MM.1S (cell line): Measurements from ENCODE around the gene YPEL2.

Experiments used
- DNase-seq: peaks from one replicate; pipeline ENCODE4 v3.0.0-alpha.2; 2015
- H2AFZ ChIP-seq: fragments of 300-600 bp; sonication (generic); 2 replicates; pipeline ENCODE4 v1.6.0; 2016; ENCODE audit warnings: antibody characterized with exemption, low read length
- H3F3A ChIP-seq: fragments of 300-600 bp; sonication (generic); 2 replicates; pipeline ENCODE4 v1.6.1; 2016; ENCODE audit warnings: mild to moderate bottlenecking, antibody characterized with exemption, low read length, moderate library complexity, mixed read lengths; ENCODE audit not compliant: insufficient read depth
- H3K27ac ChIP-seq: fragments of 300-600 bp; sonication (generic); 2 replicates; pipeline ENCODE4 v1.5.1; 2016; ENCODE audit warnings: mild to moderate bottlenecking, low read length
- H3K27me3 ChIP-seq: fragments of 300-600 bp; sonication (generic); replicated peaks from 2 replicates; pipeline ENCODE4 v1.6.0; 2016; ENCODE audit warnings: low read length; ENCODE audit not compliant: insufficient read depth
- H3K36me3 ChIP-seq: fragments of 300-600 bp; sonication (generic); replicated peaks from 2 replicates; pipeline ENCODE4 v1.6.1; 2016; ENCODE audit warnings: mild to moderate bottlenecking, low read length, mixed read lengths; ENCODE audit not compliant: insufficient read depth
- H3K4me1 ChIP-seq: fragments of 300-600 bp; sonication (generic); 2 replicates; pipeline ENCODE4 v1.6.1; 2016; ENCODE audit warnings: low read length, mixed read lengths
- H3K4me2 ChIP-seq: fragments of 300-600 bp; sonication (generic); 2 replicates; pipeline ENCODE4 v1.6.0; 2016; ENCODE audit warnings: low read depth, low read length
- H3K4me3 ChIP-seq: fragments of 300-600 bp; sonication (generic); 2 replicates; pipeline ENCODE4 v1.5.1; 2016; ENCODE audit warnings: low read length, mixed read lengths
- H3K79me2 ChIP-seq: fragments of 300-600 bp; sonication (generic); 2 replicates; pipeline ENCODE4 v1.6.1; 2016; ENCODE audit warnings: mixed run types, low read length, mixed read lengths
- H3K9ac ChIP-seq: fragments of 300-600 bp; sonication (generic); 2 replicates; pipeline ENCODE4 v1.6.1; 2016; ENCODE audit warnings: low read length, mixed read lengths
- H3K9me2 ChIP-seq: fragments of 300-600 bp; sonication (generic); replicated peaks from 2 replicates; pipeline ENCODE4 v1.6.1; 2016; ENCODE audit warnings: mild to moderate bottlenecking, low read length, mixed read lengths; ENCODE audit not compliant: insufficient read depth
- H3K9me3 ChIP-seq: fragments of 300-600 bp; sonication (generic); replicated peaks from 2 replicates; pipeline ENCODE4 v1.6.1; 2016; ENCODE audit warnings: mild to moderate bottlenecking, low read length, mixed read lengths; ENCODE audit not compliant: insufficient read depth
- H4K20me1 ChIP-seq: fragments of 300-600 bp; sonication (generic); 2 replicates; pipeline ENCODE4 v1.6.1; 2016; ENCODE audit warnings: mild to moderate bottlenecking, low read length, moderate library complexity, mixed read lengths; ENCODE audit not compliant: insufficient read depth
- EZH2 ChIP-seq: fragments of 300-600 bp; sonication (generic); optimal IDR thresholded peaks from 2 replicates; pipeline ENCODE3; 2017; ENCODE audit warnings: low read depth, mild to moderate bottlenecking, antibody characterized with exemption, low read length, mixed read lengths
- EZH2phosphoT487 ChIP-seq: fragments of 300-600 bp; sonication (generic); IDR thresholded peaks from 2 replicates; pipeline ENCODE4 v1.6.1; 2018; ENCODE audit warnings: antibody characterized with exemption, low read length
- TF ChIP-seq, protein P1 (sequence below): fragments of 300-600 bp; sonication (generic); IDR thresholded peaks from 2 replicates; pipeline ENCODE4 v1.5.1; 2016; ENCODE audit warnings: antibody characterized with exemption, low read length, mixed read lengths

Gene YPEL2

DNA sequence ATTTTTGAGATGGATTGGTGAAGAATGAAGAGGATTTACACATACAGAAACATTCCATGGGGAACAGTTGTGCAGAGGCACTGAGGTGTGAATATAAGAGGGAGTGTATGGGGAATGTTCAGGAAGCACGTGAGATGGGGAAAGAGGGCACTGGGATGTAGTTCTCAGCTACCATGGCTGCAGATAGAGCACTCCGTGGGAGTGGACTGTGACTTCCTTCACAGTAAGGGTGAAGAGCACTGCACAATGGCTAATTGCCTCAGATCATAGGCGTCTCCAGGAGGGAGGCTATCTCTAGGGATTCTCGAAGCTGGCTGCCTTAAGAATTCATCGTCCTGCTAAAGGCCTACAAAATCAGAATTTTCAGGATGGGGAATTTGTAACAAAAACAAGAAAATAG, 7.0 kb downstream of the YPEL2 start:
- H3F3A ChIP-seq = no peaks in the 10 kb centered on the region
- H3K27me3 ChIP-seq = no peaks in the 10 kb centered on the region
- H3K79me2 ChIP-seq = peaks cover 14% of the 10 kb centered on the region; the same call in 1 of the 2 replicates
- no peak overlapping the region for H3K9ac ChIP-seq
- H3K9me2 ChIP-seq = no peaks in the 10 kb centered on the region
- H3K4me3 ChIP-seq = no peak overlapping the region
- H3K4me2 ChIP-seq = no peak overlapping the region
- no peaks in the 10 kb centered on the region for H4K20me1 ChIP-seq
- DNase-seq = no peak
- no peak overlapping the region for H2AFZ ChIP-seq
- H3K36me3 ChIP-seq = no peaks in the 10 kb centered on the region
- H3K4me1 ChIP-seq = 0 out of 2 replicates have a peak, but pooled peaks cover 3% of the 10 kb centered on the region
- no peaks in the 10 kb centered on the region for H3K9me3 ChIP-seq
- no peak overlapping the region for H3K27ac ChIP-seq
- TF ChIP-seq EZH2phosphoT487 = no peak
- TF ChIP-seq, protein P1, sequence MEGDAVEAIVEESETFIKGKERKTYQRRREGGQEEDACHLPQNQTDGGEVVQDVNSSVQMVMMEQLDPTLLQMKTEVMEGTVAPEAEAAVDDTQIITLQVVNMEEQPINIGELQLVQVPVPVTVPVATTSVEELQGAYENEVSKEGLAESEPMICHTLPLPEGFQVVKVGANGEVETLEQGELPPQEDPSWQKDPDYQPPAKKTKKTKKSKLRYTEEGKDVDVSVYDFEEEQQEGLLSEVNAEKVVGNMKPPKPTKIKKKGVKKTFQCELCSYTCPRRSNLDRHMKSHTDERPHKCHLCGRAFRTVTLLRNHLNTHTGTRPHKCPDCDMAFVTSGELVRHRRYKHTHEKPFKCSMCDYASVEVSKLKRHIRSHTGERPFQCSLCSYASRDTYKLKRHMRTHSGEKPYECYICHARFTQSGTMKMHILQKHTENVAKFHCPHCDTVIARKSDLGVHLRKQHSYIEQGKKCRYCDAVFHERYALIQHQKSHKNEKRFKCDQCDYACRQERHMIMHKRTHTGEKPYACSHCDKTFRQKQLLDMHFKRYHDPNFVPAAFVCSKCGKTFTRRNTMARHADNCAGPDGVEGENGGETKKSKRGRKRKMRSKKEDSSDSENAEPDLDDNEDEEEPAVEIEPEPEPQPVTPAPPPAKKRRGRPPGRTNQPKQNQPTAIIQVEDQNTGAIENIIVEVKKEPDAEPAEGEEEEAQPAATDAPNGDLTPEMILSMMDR = no peak
- TF ChIP-seq EZH2 = no peak

DNA sequence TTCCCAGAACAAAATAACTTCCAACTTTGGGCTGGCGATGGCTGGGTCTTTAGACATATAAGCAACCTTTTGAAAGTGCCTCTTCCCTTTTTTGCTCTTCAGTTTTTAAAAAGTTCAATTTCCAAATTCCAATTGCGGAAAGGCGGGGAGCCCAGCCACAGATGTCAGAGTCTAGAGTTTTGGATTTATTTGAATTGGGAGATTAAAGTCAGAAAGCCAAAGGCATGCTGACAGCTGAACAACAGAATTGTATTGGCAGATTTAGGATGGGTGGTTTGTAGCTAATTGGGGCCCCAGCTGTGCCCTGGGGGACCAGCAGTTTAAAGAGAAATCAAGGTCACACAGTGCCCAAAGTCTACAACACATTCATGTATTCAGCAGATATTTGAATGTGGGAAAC, 10.5 kb downstream of the YPEL2 start:
- TF ChIP-seq EZH2phosphoT487 = no peak
- no peak for TF ChIP-seq EZH2
- TF ChIP-seq, protein P1 = no peak
- Histone ChIP-seq H3K4me1 (0 out of 2 replicates have a peak, but pooled peaks cover 3% of the 10 kb centered on the region), H3K9me3 (no peaks in the 10 kb centered on the region), H3K79me2 (peaks cover 9% of the 10 kb centered on the region; the same call in 1 of the 2 replicates), H3K27ac (no peak overlapping the region), H3K9me2 (no peaks in the 10 kb centered on the region), H3K36me3 (no peaks in the 10 kb centered on the region), H3K4me2 (no peak overlapping the region), H4K20me1 (no peaks in the 10 kb centered on the region), H3K9ac (no peak overlapping the region), H3K4me3 (no peak overlapping the region), H3K27me3 (no peaks in the 10 kb centered on the region), H2AFZ (no peak overlapping the region), H3F3A (no peaks in the 10 kb centered on the region)
- no peak for DNase-seq

DNA sequence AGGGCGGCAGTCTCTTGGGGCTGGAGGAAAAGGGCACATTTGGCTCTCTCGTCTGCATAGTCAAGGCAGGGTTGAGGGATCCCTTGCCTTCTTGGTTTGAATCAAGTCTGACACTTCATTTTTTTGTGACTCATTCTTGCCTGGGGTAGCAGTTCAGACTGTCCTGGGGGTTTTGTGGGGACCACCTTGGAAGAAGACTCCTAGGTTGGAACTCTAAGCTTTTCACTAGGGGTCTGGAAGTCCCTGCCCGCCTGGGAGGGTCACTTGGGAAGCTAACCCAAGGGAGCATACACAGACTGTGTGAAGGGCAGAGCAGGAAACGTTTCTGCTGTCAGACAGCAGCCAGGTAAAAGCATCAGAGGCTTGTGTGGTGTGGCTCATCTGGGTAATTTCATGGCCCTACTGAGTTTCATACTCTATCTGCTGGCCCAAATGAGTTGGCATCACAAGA, 11.3 kb downstream of the YPEL2 start:
- H3K4me3 ChIP-seq = no peak overlapping the region
- 0 out of 2 replicates have a peak, but pooled peaks cover 3% of the 10 kb centered on the region for H3K4me1 ChIP-seq
- H3K36me3 ChIP-seq = no peaks in the 10 kb centered on the region
- no peaks in the 10 kb centered on the region for H3K9me2 ChIP-seq
- H4K20me1 ChIP-seq = no peaks in the 10 kb centered on the region
- no peak overlapping the region for H2AFZ ChIP-seq
- DNase-seq = no peak
- H3K27me3 ChIP-seq = no peaks in the 10 kb centered on the region
- H3K4me2 ChIP-seq = no peak overlapping the region
- no peak overlapping the region for H3K9ac ChIP-seq
- no peaks in the 10 kb centered on the region for H3F3A ChIP-seq
- TF ChIP-seq EZH2 (no peak), EZH2phosphoT487 (no peak)
- TF ChIP-seq, protein P1 = no peak
- no peaks in the 10 kb centered on the region for H3K9me3 ChIP-seq
- H3K79me2 ChIP-seq = peaks cover 9% of the 10 kb centered on the region; the same call in 1 of the 2 replicates
- H3K27ac ChIP-seq = no peak overlapping the region
